HepG2 (cell line): ENCODE results near the gene STATH. TPM values are rescaled to one million over a fixed set of nuclear protein-coding genes. Genes with fewer than 3 reads are reported as not detected.

Experiments used
- DMTF1 ChIP-seq: sonication (generic); formaldehyde crosslinking; IDR thresholded peaks from 2 replicates; pipeline ENCODE4 v1.4.0; 2020; ENCODE audit warnings: mild to moderate bottlenecking, missing genetic modification reagents
- HMGXB4 ChIP-seq, 2 experiments: sonication (generic) in 1 of 2; formaldehyde crosslinking in 1 of 2; IDR thresholded peaks; 2 replicates each; pipeline versions ENCODE4 v1.4.0 to v1.6.1; 2018 to 2020; ENCODE audit warnings: missing genetic modification reagents in 2 of 2, borderline replicate concordance in 1 of 2, low read depth in 1 of 2, mild to moderate bottlenecking in 1 of 2, missing biosample characterization in 1 of 2
- KAT7 ChIP-seq: IDR thresholded peaks from 2 replicates; pipeline ENCODE4 v1.6.1; 2018; ENCODE audit warnings: borderline replicate concordance, missing compliant biosample characterization
- KDM4B ChIP-seq: sonication (generic); formaldehyde crosslinking; IDR thresholded peaks from 2 replicates; pipeline ENCODE4 v1.4.0; 2020; ENCODE audit warnings: missing genetic modification reagents
- KDM5A ChIP-seq: fragments of 200-600 bp; sonication (generic); IDR thresholded peaks from 2 replicates; pipeline ENCODE4 v1.7.0; 2018; ENCODE audit warnings: antibody characterized with exemption, mild to moderate bottlenecking, low read length, borderline replicate concordance
- KLF6 ChIP-seq: IDR thresholded peaks from 2 replicates; pipeline ENCODE4 v1.8.0; 2016; ENCODE audit warnings: missing biosample characterization, missing genetic modification reagents
- MAFG ChIP-seq: sonication (generic); formaldehyde crosslinking; IDR thresholded peaks from 2 replicates; pipeline ENCODE4 v1.5.1; 2020; ENCODE audit warnings: mild to moderate bottlenecking, missing genetic modification reagents
- MAFK ChIP-seq, 2 experiments: IDR thresholded peaks in 1 of 2; conservative IDR thresholded peaks in 1 of 2; 2 replicates each; pipeline ENCODE4 v1.6.1; 2011; ENCODE audit warnings: improper control_type of control experiment in 2 of 2, low read length in 2 of 2
- NFE2 ChIP-seq: sonication (generic); formaldehyde crosslinking; IDR thresholded peaks from 2 replicates; pipeline ENCODE4 v1.4.0; 2020; ENCODE audit warnings: missing genetic modification reagents
- PCBP2 ChIP-seq: fragments of 200-400 bp; formaldehyde crosslinking; optimal IDR thresholded peaks from 2 replicates; pipeline ENCODE3; 2018; ENCODE audit warnings: low read length, low read depth; ENCODE audit not compliant: poor library complexity, severe bottlenecking
- SOX5 ChIP-seq: IDR thresholded peaks from 2 replicates; pipeline ENCODE4 v1.6.1; 2016; ENCODE audit warnings: borderline replicate concordance
- SP2 ChIP-seq: sonication (generic); formaldehyde crosslinking; IDR thresholded peaks from 2 replicates; pipeline ENCODE4 v1.5.1; 2020; ENCODE audit warnings: mild to moderate bottlenecking, missing genetic modification reagents
- ZEB1 ChIP-seq: IDR thresholded peaks from 2 replicates; pipeline ENCODE4 v1.6.1; 2012; ENCODE audit warnings: mild to moderate bottlenecking, low read depth, inconsistent platforms; ENCODE audit not compliant: insufficient replicate concordance
- ZHX1 ChIP-seq: sonication (generic); formaldehyde crosslinking; IDR thresholded peaks from 2 replicates; pipeline ENCODE4 v1.8.1; 2022; ENCODE audit warnings: low read depth, mild to moderate bottlenecking, missing genetic modification reagents
- ZMAT5 ChIP-seq: sonication (generic); formaldehyde crosslinking; IDR thresholded peaks from 2 replicates; pipeline ENCODE4 v1.5.0; 2020; ENCODE audit warnings: mild to moderate bottlenecking, low read depth, missing genetic modification reagents, borderline replicate concordance
- ZNF33B ChIP-seq: sonication (generic); formaldehyde crosslinking; IDR thresholded peaks from 2 replicates; pipeline ENCODE4 v1.5.1; 2020; ENCODE audit warnings: mild to moderate bottlenecking, missing genetic modification reagents
- ZNF350 ChIP-seq: sonication (generic); formaldehyde crosslinking; IDR thresholded peaks from 2 replicates; pipeline ENCODE4 v1.4.0; 2020; ENCODE audit warnings: mild to moderate bottlenecking, low read depth, missing genetic modification reagents, borderline replicate concordance
- ZNF367 ChIP-seq: sonication (generic); formaldehyde crosslinking; IDR thresholded peaks from 2 replicates; pipeline ENCODE4 v1.4.0; 2020; ENCODE audit warnings: missing genetic modification reagents, borderline replicate concordance
- ZNF431 ChIP-seq: sonication (generic); formaldehyde crosslinking; IDR thresholded peaks from 2 replicates; pipeline ENCODE4 v1.9.0; 2022; ENCODE audit warnings: missing genetic modification reagents, low read depth, mild to moderate bottlenecking, borderline replicate concordance
- ZNF564 ChIP-seq: sonication (generic); formaldehyde crosslinking; IDR thresholded peaks from 2 replicates; pipeline ENCODE4 v1.8.1; 2023; ENCODE audit warnings: mild to moderate bottlenecking, missing genetic modification reagents
- polyA plus RNA-seq, 8 experiments: library from polyadenylated mRNA; depleted of rRNA in 3 of 8; stranded (reverse) in 7 of 8; unstranded in 1 of 8; fragments of >200 nt; fragmentation: Illumina TruSeq in 4 of 8; extraction: Trizol in 4 of 8; gene quantifications; 2 replicates each; pipeline versions ENCODE4 v1.2.1 to v1.2.3, GENCODE V29; 2011 to 2016; ENCODE audit warnings: low read depth in 4 of 8, missing spikeins in 1 of 8, mixed read lengths in 1 of 8; ENCODE audit not compliant: insufficient read depth in 1 of 8
- total RNA-seq, 5 experiments: library from RNA; depleted of rRNA; stranded (reverse); fragments of >200 nt; fragmentation: Illumina TruSeq; extraction: Trizol; gene quantifications; 2 replicates each; pipeline ENCODE4 v1.2.3, GENCODE V29; 2016; ENCODE audit warnings: low read depth in 1 of 5

The STATH gene
- total and polyA plus RNA-seq, 2 of the 13 experiments (the other 11 are each of a cell fraction or from before 2014, with no cell fraction given) = not detected

- no peak for TF ChIP-seq KDM4B (CRISPR knock-in tag)
- no peak for TF ChIP-seq ZMAT5 (CRISPR knock-in tag)
- TF ChIP-seq KDM5A = no peak
- no peak for TF ChIP-seq SP2 (CRISPR knock-in tag)
- no peak for TF ChIP-seq ZNF564 (CRISPR knock-in tag)
- TF ChIP-seq PCBP2 = no peak
- TF ChIP-seq ZNF33B (CRISPR knock-in tag) = no peak
- TF ChIP-seq MAFG (CRISPR knock-in tag) = peak; percentile 92
- no peak for TF ChIP-seq ZNF431 (CRISPR knock-in tag)
- no peak for TF ChIP-seq DMTF1
- no peak for TF ChIP-seq ZEB1
- TF ChIP-seq SOX5 = peak; percentile 79; the same call in 1 of the 2 replicates
- TF ChIP-seq HMGXB4 (CRISPR knock-in tag; IDR thresholded peaks at IDR 0.05; ENCODE audit: borderline replicate concordance in 1 of 2, low read depth in 1 of 2) = no peak
- peak; percentile 90 for TF ChIP-seq NFE2 (CRISPR knock-in tag)
- no peak for TF ChIP-seq ZNF350
- TF ChIP-seq ZNF367 = no peak
- TF ChIP-seq KLF6 (CRISPR knock-in tag) = no peak
- no peak for TF ChIP-seq ZHX1 (CRISPR knock-in tag)
- no peak for TF ChIP-seq KAT7
- peak; percentile 77 to 89 for TF ChIP-seq MAFK (conservative IDR thresholded peaks at IDR 0.05 in 1 of 2, IDR thresholded peaks at IDR 0.05 in 1 of 2; ENCODE audit: low read length in 2 of 2)
Observed at GRCh38 chr4:69984030-69984443, 11.7 kb upstream of the STATH start (continued).
